GM21786 (cell line): ENCODE results near the gene WDR93.
"Not testable (repeated sequence)": the region's sequence is repeated elsewhere in the genome, so short reads cannot be mapped to it uniquely, and the experiment has no call there.

Experiments used
- ATAC-seq: cut with Tn5 transposase; IDR thresholded peaks from one replicate; pipeline ENCODE4 v1.9.1; 2021; ENCODE audit not compliant: unreplicated experiment

Gene WDR93

DNA sequence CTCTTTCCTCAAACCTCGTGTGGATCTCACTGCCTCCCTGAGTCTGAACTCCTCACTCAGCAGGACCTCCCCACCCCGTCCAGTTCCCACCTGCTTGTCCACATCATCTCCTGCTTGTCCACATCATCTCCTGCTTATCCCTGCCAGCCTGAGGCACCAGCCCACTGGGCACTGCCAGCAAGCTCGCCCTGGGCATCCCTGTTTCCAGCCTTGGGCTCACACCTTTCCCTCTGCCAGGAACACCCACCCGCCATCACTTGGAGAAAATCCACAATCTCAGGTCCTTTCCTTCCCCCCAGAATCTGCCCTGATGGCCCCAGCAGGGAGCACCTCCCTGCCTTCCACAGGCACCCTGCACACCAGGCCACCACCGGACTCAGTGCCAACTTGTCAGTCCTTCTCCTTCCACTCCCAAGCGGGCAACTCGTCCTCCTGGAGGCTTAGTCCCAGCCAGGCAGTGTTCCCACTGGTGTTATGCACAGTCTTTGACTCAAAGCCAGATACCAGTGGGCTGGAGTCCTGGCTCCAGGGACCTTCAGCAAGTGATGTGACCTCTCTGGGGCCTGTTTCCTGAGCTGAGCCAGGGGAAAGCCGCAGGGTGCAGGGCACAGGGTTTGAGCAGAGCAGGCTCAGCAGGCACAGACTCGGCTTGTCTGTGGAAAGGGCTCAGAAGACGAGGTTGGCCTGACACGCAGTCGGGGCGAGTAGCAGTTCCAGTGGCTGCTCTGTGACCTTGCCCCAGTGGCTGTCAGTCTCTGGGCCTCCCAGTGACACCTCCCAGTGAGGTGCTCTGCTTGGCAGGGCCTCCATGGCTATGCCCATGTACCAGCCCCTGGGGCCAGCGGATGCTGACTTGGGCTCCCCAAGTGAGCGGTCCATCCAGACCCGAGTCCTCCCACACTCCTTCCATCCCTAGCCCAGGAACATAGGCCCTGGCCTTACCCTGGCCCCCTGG is 76.0 kb downstream of the WDR93 start:
- no peak for ATAC-seq

DNA sequence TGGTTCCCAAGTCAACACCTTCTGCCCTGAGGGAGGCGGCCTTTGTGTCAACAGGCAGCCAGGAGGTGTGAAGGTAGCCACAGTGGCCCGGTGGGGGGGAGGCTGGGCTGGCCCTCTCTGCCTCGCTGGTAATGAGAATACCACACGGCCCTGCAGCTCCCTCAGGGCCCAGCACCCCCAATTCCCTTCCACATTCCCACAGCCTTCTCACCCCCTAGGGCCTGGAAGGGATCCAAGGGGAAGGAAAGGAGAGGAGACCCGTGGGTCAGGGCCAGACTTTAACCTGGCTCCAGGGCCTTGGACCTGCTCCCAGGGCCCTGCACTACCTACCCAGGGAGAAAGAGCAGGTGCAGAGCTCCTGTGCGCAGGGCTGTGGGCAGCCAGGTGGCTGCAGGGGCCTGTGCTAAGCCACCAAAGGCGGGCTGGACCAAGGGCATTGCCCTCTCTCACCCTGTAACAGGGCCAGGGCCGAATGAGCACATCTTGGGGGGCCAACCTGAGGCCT is 76.9 kb downstream of the WDR93 start:
- ATAC-seq = no peak

DNA sequence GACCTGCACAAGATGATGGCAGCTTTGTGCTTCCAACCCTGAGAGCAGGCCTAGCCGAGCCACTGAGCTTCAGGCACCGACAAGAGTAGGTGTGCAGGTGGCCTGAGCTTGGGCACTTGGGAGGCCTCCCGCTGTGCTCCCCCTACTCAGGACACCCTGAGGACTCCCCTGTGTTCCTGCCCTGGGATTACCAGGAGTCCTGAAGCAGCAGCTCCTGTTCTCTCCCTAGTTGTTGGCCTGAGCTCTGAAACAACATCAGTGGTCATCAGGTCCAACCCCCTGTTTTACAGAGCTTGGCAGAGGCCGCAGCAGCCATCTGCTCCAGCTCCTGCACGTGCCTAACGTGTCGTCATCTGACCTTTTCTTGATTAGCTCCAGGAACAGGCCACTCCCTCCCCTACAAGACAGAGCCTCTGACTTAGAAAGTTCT is 77.5 kb downstream of the WDR93 start:
- no peak for ATAC-seq

DNA sequence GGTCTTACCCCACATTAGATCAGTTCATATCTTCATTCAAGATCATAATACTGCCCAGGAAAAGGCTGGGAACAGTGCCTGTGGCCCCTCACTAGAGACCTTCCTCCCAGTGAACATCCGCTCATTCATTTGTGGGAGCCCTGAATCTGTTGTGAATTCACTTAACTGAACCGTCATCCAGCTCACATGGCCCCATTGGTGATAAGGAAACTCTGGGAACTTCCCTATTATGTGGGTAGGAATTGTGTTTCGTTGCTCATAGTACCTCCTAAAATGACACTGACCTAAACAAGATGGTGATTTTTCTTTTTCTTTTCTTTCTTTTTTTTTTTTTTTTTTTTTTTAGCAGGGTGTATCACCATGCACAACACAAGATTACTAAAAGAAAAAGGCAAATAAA is 78.8 kb downstream of the WDR93 start:
- no peak for ATAC-seq

DNA sequence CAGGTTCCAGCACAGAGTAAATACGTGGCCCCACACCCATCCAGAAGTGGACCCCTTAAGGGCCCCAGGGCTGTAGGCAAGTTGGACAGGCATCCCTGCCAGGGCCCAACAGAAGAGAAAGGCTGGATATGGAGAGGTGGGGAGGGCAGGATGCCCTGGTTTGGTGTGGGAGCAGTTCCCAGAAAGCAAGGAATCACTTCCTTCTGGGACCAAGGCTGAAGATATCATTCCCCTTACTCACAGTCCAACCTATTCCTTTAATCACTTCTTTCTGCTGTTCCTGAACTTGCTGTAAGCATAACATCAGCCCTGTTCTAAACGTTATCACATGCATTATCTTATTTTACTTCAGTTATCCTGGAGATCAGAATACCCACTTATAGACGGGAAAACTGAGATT is 79.4 kb downstream of the WDR93 start:
- no peak for ATAC-seq

DNA sequence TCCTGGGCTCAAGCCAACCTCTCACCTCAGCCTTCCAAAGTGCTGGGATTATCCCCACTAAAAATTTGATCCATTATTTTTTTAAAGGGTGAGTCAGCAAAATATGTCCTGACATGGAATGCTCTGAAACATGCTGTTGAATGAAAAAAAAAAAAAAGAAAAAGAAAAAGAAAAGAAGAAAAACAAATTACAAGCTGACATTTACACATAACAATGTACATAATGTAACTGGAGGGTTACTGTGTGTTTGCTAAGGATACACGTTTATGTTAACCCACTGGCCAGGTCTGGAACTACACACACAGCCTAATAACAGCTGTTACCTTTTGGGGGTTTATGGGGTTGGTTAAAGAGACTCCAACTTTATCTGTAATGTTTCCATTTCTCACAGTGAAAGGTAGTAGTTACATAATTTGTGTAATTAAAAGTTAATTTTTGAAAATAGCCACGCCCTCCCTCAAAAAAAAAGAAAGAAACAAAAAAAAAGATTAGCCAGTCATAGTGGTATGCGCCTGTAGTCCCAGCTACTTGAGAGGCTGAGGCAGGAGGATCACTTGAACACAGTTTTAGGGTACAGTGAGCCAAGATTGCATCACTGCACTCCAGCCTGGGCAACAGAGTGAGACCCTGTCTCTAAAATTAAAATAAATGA is 82.4 kb downstream of the WDR93 start:
- ATAC-seq = no peak

DNA sequence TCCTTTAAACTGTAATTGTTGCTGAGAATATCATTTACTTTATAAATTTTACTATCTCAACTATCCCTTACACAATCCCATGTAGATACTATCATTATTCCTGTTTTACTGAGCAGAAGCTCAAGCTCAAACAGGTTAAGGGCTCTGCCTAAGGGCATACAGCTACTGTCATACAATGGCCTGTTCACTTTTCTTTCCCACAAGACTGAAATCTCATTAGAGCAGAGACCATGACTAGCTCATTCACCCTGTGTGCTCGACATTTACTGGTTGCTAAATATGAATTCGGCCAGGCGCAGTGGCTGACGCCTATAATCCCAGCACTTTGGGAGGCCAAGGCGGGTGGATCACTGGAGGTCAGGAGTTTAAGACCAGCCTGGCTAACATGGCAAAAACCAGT is 83.9 kb downstream of the WDR93 start:
- no peak for ATAC-seq

DNA sequence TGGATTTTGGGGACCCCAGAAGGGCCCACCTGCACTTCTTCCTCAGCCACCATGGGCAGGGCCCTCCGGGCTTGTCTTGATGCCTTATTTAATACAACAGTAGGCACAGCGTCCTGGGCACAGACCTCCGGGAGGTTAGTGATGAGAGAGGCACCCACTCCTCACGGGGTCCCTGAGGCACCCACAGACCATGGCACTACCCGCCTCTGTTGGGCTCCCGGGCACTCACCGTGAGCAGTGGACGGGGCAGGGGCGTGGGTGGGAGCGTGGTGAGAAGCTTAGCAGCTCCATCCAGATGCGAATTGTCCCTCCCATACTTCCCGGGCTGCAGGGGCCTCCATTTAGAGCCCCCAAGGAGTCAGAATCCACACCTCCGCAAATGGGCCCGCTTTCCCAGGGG is 85.2 kb downstream of the WDR93 start:
- ATAC-seq = no peak

DNA sequence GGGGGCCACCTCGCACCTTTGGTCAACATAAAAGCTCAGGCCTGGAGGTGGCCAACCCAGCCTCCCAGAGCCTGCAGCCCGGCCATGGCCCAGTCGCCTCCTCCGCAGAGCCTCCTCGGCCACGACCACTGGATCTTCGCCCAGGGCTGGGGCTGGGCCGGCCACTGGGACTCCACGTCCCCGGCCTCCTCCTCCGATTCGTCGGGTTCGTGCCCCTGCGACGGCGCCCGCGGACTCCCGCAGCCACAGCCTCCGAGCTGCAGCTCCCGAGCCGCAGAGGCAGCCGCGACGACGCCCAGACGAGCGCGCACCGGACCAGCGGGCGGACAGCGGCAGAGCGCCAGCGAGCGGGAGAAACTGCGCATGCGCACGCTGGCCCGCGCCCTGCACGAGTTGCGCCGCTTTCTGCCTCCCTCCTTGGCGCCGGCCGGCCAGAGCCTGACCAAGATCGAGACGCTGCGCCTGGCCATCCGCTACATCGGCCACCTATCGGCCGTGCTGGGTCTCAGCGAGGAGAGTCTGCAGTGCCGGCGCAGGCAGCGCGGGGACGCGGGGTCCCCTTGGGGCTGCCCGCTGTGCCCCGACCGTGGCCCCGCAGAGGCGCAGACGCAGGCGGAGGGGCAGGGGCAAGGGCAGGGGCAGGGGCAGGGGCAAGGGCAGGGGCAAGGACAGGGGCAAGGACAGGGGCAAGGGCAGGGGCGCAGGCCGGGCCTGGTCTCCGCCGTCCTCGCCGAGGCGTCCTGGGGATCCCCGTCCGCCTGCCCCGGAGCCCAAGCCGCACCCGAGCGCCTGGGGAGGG is 85.9 kb downstream of the WDR93 start, which contains the start of gene MESP2:
MESP2 (plus strand) TSS at position 59 of the 799 bp plus-strand sequence; CDS start at position 85, 26 bp downstream.
- peak; percentile 46 for ATAC-seq

DNA sequence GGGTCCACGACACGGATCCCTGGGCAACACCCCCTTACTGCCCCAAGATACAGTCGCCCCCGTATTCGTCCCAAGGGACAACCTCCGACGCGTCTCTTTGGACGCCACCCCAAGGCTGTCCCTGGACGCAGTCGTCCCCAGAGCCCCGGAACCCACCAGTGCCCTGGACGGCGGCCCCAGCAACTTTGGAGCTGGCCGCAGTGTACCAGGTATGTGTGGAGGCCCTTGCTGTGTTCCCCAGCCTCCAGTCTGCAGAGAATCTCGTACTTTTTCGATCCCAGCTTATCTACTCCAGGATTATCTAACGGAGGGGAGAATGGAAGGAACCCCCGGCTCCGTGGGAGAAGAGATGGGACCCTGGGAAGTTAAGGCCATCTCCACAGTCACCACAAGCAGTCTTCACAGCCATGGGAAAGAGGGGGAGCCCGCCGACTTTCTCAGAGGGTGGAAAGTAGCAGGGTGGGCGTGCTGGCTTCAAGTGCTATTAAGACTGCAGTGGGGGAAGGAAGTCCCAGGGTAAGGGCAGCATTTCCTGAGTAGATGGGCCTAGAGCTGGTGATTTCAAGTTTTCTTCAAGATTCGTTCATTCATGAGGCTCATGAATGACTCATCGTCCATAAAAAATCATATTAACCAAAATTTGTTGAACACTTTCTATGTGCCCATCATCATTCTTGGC is 86.6 kb downstream of the WDR93 start:
- ATAC-seq = no peak

DNA sequence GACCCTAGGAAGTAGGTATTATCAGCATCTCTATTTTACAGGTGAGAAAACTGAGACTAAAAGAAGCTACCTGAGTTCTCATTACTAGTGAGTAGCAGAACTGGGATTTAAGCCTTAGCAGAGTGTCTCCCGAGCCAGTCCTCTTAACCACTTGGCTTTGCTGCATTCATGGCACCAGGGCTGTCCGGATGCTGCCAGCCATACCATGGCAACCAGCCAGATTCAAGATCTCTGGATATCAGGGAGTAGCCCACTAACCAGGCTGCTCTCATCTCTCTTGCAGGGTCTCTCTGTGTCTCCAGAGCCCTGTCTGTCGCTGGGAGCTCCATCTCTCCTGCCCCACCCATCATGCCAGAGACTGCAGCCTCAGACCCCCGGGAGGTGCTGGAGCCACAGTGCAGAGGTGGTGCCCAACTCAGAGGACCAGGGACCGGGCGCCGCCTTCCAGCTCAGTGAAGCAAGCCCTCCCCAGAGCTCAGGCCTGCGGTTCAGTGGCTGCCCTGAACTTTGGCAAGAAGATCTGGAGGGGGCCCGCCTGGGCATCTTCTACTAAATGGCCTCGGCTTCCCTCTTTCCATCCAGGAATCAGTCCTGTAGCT is 87.3 kb downstream of the WDR93 start:
- ATAC-seq = no peak

DNA sequence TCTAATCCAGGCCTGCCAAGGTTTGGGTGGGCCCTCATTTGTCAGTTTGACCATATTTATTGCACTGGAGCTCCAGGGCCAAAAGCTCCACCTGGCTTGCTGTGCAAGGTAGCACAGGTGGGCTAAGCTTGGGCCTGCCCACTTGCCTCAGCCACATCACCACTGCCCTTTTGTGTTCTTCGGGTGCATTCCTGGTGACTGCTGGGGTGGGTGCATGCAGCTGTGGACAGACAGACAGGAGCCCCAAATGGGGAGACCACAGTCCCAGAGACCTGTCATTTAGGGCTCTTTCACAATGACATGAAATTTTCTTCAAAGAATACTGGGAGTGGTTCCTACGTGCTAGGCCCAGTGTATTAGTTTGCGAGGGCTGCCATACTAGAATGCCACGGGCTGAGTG is 88.2 kb downstream of the WDR93 start:
- ATAC-seq = no peak

DNA sequence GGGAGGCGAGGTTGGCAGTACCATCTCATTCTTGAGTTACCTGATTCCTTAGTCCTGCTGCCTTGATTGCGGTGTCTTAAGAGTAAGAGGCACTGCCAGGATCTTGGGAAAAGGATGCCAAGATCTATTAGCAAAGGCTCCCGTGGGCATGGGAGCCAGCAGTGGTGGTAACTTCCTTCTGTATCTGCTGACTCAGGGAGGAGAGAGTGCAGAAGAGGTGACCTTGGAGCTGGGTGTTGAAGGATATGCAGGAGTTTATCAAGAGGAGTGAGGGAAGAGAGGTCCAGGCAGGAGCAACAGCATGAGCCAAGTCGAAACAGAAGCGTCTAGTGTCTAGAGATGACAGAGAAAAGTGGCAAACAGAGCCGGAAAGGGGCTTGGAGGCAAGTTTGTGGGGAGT is 90.0 kb downstream of the WDR93 start:
- no peak for ATAC-seq

DNA sequence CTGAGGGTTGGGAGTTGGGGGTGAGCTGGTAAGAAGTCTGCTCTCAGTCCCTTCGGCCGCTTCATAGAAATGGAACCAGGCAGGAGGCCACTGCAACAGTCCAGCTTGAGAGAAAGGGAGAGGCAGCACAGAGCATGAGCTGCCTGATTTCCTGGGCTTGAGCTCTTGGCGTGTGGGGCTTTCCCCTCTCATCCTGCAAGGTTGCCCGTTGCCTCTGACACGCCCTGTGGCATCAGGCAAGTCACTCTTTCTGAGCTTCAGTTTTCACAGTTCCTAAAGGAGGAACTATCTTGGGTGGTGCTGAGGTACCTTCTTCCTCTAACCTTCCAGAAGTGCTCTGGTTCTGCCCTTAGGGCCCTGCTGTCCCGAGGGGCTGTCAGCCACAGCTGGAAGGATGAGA is 90.4 kb downstream of the WDR93 start:
- ATAC-seq = no peak

DNA sequence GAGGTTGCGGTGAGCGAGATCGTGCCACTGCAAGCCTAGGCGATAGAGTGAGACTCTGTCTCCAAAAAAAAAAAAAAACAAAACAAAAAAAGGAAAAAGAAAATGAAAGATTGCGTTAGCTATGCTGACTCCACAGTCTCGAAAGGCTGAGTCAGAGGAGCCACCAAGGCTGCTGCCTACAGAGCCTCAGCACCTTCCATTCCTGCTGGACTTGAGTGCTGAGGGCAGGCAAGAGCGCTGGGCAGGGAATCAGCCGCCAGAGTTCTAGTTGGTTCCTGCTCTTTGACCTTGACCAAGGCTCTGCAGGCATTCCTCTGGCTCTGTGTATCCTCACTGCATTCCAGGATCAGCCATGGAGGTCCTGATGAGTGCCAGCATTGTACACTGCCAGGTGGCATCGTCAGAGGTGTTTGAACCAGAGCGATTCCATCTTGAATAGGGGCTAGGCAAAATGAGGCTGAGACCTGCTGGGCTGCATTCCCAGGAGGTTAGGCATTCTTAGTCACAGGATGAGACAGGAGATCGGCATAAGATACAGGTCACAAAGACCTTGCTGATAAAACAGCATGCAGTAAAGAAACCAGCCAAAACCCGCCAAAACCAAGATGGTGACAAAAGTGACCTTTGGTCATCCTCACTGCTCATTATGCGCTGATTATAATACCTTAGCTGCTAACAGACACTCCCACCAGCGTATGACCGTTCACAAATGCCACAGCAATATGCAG is 91.4 kb downstream of the WDR93 start:
- peak; percentile 46 for ATAC-seq

DNA sequence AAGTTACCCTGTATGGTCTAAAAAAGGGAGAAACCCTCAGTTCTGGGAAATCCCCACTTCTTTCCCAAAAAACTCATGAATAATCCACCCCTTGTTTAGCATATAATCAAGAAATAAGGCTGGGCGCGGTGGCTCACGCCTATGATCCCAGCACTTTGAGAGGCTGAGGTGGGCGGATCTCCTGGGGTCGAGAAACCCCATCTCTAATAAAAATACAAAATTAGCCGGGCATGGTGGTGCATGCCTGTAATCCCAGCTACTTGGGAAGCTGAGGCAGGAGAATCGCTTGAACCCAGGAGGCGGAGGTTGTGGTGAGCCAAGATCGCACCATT is 92.0 kb downstream of the WDR93 start:
- not testable (repeated sequence) for ATAC-seq

DNA sequence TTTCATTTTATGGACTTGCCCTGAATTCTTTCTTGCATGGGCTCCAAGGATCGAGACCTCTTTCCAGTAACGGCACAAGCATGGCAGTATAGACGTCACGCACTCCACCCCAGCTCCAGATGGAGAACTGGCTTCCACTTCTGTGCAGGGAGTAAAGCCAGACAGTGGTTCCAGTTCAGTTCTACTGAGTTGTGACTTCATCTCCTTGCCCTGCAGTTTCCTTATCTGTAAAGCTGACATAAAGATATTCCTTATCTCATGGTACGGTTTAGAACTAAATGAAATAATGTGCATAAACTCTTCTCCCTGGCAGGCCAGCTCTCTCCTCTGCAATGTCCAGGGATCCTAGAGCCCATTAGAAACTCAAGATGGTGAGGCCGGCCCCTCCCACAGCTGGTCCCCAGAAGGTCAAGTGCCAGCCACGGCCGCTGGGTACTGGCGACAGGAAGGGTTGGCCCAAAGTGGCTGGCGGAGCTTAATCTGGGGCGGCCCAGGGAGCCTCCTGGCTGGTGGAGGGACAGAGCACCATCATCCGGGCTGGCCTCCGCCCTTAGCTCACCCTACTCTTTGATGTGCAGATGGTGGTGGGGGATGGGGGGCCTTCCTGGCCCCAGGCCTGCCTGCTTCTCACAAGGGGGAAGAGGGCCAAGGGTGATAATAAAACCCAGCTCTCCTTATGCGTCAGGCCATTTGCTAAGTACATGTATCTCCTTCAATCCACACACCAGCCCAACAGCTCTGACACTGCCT is 92.7 kb downstream of the WDR93 start:
- ATAC-seq = no peak

DNA sequence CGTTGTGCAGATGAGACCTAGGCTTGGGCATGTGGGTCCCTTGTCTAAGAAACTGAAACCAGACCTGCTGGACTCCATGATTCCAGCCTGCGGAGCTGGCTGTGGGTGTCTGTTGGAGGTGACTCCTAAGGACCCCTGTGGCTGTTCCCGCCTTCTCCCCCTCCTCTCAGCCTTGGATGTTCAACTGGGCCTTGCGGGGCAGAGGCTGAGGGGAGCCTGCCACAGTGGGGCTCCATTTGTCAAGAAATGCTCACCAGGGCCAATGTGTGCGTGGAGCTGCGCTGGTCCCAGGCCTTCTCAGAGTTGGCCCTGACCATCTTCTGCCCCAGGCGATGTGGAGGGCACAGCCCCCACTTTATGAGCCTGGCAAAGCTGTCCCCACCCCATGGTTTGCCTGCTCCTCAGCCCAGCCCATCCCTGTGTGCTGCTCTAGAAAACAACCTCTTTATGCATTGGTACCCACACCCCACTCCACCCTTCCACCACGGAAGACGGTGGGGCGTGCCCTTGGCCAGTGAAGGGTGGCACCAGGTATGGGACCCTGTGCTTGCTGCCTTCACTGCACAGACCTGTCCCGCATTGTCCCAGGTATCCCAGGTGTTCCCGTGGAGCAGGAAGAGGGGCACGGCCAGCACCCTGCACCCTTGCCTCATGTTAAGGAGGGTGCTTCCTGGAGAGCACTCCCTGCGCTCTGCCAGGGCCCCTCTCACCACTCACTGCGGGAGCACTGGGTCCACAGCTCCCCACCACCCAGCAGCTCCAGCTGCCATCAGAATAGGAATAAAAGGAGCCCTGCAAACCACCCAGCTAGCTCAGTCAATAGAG is 93.5 kb downstream of the WDR93 start:
- no peak for ATAC-seq
